ENCODE measurements around the gene GSAP.

The GSAP gene

DNA sequence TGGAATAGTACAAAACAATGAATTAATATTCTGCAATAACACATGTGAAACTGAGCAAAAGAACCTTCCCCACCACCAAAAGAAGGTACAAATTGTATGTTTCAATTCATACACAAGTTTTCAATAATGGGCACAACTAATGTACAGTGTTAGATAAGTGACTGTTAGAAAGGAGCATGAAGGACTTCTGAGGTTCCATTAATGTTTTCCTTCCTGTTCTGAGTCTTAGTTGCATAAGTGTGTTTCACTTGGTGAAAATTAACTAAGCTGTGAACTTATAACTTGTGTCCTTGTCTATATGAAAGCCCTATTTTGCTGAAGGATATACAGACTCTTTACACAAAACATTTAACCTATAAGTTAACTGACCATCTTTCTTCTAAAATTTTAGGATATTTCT, 8.2 kb downstream of the GSAP start:
- FAIRE-seq, result no peak

DNA sequence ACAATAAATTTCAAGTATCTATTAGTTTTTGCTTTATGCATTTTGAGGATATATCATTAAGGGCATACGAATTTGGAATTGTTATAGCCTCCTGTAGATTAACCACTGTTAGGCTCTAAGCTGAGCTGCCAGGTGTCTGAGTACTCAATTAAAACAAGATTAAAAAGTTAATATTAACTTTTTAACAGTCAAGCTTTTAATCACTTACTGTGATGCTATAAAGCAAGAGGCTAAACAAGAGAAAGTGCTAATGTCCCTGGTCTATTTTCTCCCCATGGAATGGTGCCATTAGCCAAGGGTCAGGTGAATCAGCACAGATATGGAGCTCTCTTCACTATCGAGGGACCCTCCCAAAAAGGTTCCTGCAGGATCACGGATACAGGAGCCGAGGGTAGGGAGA, 9.7 kb downstream of the GSAP start:
- no peak for FAIRE-seq

DNA sequence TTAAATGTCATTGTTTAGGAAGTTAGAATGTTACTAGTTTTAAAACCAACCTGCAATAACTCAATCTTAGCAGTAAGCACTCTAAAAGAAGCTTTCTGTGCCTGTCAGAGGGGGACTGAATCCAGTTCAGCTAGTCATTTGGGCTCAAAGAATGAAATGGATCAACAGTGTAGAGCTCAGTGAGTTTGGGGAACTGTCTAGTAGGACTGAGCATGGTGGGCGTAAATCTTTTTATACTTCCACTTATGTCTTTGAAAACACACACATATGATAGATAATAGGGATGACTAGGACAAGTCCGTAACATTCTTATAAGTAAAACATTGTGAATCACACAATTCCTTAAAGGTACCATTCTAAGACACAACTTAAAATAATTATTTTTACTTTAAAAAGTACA, 11.5 kb downstream of the GSAP start:
- FAIRE-seq, result no peak

DNA sequence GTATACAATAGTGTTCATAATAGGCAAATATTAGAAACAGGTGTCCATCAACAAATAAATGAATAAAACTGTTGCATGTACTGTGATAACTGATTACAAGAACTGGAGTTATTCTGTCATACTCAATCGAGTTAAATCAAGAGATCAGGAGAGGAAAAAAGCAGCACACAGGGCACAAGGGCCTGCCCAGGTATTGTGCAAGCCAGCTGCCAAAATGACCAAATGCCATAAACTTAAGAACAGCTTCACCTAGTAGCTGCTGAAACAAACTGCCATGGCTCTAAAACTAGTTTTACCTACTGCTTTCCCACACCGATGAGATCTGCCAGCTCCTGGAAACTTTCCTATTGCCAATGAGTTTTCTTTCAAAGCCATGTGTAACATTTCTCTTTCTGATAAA, 12.2 kb downstream of the GSAP start:
- no peak for FAIRE-seq

DNA sequence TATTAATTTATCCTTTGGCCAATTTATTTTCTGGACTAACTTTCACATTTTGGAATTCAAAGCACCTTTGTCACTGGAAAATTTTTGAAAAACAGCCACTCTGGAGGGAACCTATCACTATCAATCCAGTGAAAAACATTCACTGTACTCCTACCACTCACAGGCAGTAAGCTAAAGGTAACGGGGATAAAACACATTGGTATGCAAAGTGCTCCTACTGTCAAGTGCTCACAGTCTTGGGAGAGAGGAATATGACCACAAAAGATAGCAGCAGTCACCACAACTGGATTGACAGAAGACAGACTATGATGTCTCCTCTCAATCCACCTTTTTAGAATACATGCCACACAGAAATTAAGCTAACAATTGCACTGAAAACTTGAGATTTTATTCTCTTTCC, 13.3 kb downstream of the GSAP start:
- no peak for FAIRE-seq

DNA sequence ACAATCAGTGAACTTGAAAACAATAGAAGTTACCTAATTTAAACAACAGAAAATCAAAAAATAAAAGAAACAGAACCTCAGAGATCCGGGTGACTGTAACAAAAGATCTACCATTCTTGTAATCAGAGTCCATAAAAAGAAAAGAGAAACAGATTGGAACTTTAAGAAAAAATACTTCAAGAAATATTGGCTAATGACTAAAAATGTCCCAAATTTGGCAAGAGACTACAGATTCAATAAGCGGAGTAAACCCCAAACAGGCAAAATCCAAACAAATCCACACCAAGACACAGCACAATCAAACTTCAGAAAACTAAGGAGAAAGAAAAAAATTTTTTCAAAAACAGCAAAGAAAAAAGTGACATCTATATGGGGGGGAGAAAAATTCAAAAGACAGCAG, 15.1 kb downstream of the GSAP start:
- FAIRE-seq, result no peak

DNA sequence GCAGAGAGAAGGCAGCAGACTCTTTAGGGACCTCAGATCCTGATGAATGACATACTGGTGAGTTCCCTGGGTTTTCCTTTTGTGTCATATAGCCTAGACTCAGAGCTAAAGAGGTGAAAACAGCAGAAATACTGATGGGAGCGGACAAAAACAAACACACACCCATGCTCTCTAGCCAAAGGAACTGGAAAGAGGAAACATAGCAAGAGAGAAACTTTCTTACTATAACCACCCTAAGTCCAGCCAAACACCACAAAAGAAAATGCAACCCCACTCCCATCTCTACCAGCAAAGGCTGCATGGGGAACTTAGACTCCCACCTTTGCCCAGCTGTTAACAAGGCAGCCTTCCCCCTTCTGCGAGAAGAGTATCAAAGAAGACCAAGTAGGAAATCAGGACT, 16.3 kb downstream of the GSAP start:
- FAIRE-seq, result no peak

DNA sequence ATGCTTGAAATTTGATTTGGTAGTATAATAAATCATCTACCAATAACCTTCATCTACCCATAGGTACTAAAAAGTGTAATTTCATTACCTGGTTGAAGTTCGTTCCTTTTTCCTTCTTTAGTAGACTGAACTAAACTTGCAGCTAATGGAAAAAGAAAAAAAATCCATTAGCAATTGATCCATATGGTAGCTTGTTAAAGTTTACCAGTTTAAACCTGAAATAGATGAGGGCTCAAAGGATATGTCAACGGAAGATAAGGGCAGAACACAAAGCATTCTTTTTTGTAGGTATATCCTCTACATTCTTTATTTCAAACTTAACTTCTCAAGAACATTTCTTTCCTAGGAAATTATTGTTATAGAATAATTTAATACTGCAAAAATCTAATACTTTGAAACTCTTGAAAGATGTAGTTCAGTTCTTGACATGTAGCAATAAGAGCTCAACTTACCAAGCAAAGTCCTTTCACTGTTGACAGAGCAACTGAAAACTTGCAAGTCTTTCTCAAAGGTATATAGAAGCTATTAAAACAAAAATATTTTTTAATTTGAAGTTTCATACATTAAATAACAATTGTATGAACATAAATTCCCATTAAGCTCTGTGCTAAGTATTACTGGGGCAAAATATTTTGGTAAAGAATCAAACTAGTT, 19.1 kb downstream of the GSAP start:
- FAIRE-seq, result no peak

DNA sequence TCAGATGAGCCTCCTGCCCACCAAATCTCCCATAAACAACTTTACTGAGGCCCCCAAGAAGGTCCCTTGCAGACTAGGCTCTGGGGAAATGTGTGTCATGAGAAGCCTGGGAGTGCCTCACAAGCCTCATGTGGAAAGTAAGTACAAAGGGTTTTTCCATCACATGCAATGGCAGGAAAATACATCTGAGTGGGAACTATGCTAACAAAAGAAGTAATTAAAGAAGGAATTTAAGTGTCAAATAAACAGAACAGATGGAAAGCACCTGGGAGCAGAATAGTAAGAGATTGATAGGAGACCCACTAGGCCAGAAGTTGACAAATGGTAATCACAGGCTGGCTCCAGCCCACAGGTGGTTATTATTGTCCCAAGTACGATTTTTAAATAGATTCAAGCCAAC, 20.5 kb downstream of the GSAP start:
- FAIRE-seq, result no peak

DNA sequence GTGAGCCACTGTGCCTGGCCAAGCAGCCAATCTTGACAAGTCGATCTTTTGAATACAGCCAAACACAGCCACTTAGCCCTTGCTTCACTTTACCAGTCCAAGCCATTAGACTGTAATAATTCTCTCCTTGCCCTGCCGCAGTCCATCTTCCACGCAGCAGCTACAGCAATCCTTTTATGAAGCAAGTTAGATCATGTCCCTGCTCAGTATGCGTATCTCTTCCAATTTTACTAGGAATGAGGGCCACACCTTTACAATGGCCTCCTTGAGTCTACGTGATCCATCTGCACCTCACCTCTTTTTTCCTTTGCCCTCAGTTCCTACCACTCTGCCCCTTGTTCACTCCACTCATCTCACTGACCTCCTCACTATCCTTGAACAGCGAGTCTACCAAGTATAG, 22.2 kb downstream of the GSAP start:
- no peak for FAIRE-seq

DNA sequence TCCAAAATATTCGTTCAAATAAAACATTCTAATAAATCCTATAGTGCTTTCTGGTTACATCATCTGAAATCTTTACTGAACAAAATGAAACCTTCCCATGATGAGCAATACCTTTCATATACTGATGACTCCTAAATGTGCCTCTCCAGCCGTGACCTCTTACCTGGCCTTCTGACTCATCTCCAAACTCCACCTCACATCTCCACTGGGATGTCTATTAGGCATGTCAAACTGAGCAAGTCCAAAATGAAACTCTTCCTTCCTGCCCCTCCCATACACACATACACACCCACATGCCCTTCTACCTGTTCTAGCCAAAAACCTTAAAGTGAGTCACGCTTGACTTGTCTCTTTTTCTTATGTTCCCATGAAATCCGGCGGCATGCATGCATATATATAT, 22.9 kb downstream of the GSAP start:
- FAIRE-seq, result no peak

DNA sequence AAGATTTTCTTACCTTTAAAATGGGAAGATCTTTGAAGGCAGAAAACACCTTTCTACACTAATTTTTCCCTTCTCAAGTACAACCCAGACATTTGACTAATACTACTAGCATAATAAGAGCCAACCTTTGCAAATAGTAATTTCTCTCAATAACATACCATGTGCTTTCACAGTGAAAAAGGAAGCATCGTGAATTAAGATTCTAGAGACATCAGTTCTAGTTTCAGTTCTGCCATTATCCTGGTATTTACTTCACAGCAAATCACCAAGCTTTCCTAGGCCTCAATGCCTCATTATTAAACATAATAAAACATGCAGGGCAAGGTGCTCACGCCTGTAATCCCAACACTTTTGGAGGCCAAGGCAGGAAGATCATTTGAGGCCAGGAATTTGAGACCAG, 24.9 kb downstream of the GSAP start:
- no peak for FAIRE-seq

DNA sequence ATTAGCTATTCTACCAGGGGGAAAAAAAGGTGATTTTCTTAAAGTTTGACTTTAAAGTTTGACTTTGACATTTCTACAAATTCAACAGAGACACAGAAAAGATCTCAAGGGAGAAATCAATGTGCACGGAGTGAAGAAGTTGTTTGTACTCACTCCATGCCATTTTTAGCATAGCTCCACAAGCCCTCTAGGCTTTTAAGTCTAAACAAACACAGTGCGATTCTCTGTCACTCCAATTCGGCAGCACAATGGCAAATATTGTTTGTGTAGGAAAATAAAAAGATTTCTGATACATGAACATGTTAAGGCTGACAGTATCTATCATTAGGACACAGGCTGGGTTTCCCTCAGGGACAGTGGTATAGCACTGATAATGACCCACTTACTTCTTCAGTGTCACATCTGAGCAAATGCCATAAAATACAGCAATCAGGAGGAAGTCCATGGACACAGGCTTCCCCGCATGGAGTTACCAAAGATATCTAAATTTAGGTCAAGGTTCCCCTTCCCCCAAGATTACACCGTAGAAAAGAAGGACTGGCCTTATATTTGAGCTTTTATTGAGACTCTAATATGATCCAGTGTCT, 28.0 kb downstream of the GSAP start:
- FAIRE-seq, result no peak

DNA sequence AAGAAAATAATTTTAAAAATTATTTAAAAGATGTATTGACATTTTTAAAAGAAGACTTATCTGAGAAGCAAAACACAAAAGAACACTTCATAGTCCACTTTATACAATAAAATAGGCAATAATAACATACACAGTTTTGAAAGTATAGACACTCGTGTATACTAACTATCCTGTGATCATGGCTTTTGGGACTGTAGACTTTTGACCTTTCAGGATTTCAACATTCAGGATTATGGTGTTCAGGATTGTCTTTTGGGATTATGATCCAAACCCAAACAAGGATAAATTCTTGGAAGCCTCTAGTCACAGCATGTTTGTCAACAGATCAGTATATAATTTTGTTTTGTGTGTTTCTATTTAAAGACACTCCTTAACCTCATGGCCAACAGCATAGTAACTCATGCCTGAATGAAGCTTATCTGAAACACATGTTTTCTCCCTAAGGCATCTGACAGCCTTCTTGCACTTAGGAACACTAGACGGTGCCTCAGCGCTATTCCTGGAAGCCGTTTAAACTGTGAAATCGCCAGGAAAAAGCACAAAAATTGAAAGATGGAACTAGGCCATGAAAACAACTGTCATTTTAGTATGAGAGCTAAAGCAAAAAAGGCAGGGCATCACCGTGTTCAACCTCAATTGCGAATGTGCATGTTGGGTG, 29.9 kb downstream of the GSAP start:
- FAIRE-seq, result no peak

DNA sequence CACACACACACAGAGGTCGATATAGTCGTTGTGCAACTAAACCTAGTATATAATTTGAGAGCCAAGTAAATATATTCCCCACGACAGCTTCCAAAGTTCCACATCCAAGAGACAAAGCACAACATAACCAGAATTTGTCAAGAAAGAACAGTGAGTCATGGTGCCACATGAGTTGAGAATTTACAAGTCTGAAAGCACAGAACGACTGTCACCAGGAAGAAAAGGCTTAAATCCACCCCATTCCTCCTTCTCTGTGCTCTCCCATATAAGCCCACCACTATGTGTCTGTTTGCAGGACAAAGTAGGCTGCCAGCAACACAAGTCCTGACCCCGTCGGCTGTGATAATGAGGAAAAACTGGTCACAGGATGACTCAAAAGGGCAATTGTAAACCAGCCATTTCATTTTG, 32.8 kb downstream of the GSAP start:
- no peak for FAIRE-seq

DNA sequence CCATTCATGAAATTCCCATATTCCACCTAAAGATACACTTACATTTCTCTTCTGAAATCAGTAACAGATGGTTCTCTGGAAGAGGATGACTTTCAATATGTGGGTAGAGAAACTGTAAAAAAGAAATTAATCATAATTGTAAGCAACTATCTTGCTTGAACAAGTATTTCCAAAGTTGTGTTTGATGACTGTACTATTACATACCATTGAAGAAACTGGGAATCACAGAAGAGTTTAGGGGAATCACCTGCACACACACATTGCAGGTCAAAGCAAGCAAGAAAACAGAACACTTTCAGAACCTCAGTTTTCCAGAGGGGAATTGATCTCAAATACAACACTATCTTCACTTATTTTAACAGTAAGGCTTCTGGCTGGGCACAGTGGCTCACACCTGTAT, 33.6 kb downstream of the GSAP start:
- FAIRE-seq, result no peak

DNA sequence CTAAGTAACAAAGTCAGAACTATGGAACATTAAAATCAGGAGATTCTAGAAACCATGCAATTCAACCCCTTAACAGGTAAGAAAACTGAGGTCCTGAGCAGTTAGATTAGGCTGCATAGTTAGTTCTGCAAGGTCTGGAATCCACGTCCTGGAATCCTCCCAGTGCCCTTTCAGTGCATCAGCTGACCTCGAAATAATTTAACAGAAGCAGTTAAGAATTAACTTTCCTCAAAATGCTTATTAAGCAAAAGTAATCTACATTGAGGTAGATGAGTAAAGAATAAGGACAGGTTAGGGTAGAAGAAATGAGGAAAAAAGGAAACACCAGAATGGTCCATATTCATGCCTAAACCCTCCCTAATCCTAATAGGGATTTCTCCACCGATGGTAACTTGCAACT, 37.6 kb downstream of the GSAP start:
- no peak for FAIRE-seq

DNA sequence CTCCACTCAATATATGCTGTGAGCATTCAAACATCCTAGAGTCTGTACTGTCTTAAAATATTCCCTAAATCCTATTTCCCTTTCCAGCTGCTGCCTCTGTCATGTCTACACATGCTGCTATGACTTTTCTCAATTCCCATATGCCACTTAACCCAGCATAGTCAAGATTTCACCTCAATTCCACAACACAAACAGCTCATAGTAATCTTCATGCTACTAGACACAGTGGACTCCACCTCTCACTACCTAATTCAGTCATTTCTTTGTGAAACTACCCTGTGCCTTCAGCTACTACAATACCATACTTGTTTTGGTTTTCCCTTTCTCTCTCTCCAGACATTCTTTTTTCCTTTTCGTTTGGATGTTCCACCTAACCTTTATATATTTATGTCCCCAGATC, 45.5 kb downstream of the GSAP start:
- FAIRE-seq, result no peak

DNA sequence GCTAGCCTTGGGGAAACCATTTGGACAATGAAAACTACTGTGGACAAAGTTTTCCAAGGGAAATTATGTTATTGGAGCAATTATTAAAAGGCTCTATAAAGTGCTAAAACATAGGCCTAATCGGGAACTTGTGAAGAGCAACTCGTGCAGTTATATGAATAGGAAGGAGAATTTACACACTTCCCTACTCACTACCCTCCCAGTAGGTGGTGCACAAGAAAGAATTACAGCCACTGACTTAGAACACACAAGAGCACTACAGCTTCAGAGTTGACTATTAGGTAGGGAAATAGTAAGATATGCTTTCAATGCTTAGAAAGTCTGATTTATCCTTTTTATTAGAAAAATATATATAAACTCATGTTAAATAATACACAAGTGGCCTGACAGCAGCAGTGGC, 47.2 kb downstream of the GSAP start:
- no peak for FAIRE-seq

DNA sequence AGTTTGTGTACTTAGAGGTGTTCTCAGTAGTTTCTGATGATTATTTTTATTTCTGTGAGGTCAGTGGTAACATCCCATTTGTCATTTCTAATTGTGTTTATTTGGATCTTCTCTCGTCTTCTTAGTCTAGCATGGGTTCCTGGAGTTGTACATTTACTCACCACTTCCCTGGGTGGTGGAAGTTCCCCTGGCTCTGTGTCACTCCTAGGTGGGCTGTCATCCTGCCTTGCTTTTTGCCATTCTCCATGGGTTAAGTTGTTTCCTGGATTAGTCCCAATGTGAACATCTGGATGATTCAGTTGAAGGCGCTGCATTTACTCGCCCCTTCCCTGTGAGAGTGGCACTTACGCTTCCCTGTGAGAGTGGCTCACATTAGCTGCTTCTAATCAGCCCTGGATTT, 48.2 kb downstream of the GSAP start:
- no peak for FAIRE-seq

DNA sequence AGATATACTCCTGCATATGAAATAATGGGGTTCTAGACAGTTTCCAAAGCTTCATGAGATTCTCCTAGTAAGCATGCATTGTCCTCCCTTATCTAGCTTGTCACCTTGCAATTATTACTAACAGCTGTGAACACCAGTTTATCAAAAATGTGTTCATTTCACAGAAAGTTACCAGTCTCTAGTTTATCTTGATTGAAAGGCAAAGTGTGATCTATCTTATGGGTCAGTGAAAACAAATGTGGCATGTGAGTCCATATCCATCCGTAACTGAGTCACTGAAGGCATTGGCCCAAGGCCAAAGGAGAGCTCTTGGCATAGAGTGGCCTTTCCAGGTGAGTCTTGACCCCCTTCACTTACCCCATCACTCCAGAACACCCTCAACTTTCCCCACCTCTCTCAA, 53.2 kb downstream of the GSAP start:
- no peak for FAIRE-seq

DNA sequence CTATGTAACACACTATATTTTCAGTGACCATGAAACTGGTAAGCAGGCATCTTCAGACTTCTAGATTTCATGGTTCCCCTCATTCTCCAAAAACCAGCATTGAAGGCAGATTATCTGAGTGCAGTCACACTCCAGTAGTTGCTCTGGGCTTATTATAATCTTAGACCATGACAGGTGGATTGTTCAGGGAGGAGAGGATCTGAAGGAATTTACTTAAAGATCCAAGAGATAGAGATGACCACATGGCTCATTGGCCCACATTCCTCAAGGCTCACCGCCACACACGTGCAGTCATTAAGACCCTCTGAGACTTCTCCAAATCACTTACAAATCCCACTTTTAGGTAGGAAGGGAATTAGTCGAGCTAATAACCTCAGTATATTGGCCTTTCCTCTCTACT, 55.2 kb downstream of the GSAP start:
- no peak for FAIRE-seq

DNA sequence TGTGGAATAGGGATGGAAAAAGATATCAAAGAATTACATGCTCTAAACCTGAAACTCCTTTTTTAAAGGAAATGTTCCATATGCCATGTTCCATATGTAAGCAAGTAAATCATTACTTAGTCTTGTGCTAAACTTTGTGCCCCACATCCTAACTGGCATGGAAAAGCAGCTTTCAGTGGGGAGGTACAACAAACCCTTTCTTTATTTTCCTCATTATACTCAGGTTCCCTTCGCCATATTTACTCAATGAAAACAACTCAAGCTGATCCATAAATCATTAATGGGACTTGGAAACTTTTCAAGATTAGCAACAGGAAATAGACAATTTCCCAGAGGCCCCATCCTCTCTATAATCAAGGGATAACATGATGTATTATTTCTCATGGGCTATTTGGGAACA, 56.0 kb downstream of the GSAP start:
- FAIRE-seq, result no peak

DNA sequence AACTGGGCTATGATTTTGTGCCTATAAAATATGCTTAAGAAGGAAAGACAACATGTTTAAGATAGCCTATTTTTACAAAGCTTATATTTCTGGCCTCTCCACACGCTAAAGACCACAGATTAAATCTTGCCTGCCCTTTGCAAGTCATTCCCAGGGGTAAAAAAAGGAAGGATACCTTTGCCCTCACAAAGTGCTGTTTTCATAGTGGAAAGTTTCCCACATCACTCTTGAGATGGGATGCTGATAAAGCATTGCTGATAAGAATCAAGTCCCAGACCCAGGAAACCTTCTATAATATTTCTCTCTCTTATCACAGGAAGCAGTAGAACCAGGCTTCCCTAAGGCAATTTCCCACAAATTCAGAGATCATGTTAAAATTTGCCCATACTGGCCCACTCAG, 56.5 kb downstream of the GSAP start:
- FAIRE-seq, result no peak

DNA sequence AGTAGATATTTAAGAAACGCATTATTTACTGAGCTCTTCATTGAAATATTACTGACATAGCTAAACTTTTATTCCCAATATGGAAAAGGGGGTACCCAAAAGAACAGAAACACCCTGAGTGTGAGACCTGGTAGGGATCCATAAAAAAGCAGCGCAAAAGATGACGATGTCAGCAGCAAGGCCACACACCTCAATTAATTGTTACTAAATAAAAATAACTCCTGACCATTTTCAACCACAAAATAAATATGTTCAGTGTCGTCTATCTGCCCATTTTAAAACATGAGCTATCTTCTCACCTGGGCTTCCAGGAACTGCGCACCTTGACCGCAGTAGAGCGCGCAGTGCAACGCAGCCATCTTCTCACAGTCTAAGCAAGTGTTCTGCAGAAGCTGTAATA, 61.2 kb downstream of the GSAP start:
- FAIRE-seq, result no peak

Measured in G401.6 (cell line).